Astrocyte of the cerebellum (primary cell): ENCODE measurements around the gene BRD1.

Experiments used
- DNase-seq: peaks from one replicate; pipeline ENCODE4 v3.0.0-alpha.2; 2011; ENCODE audit warnings: low read depth
- H3K4me3 ChIP-seq: 2 replicates; pipeline ENCODE4 v1.5.1; 2011; ENCODE audit warnings: mild to moderate bottlenecking, low read depth, low read length, moderate library complexity
- CTCF ChIP-seq: IDR thresholded peaks from 2 replicates; pipeline ENCODE4 v1.5.1; 2012; ENCODE audit warnings: low read length, low read depth, moderate library complexity, mild to moderate bottlenecking; ENCODE audit errors: missing control alignments
- in situ Hi-C: cut with HindIII; loops from 2 replicates; pipeline ENCODE4 v1.10.0; 2017; ENCODE audit warnings: low sequenced_read_pairs

BRD1 gene

GRCh38 chr22:49756201-49756600, 71.5 kb downstream of the BRD1 start:
- no peak for TF ChIP-seq CTCF
- no peak for DNase-seq
- in situ Hi-C loops, result no loop called here
- H3K4me3 ChIP-seq, result no peak overlapping the region

GRCh38 chr22:49755631-49756001, 72.1 kb downstream of the BRD1 start:
- no peak for TF ChIP-seq CTCF
- in situ Hi-C loops, result no loop called here
- no peak for DNase-seq
- H3K4me3 ChIP-seq, result no peak overlapping the region

- DNase-seq, result no peak
- in situ Hi-C loops, result no loop called here
- TF ChIP-seq CTCF, result no peak
- no peak overlapping the region for H3K4me3 ChIP-seq
Measured at GRCh38 chr22:49754696-49755630, 72.7 kb downstream of the BRD1 start.

GRCh38 chr22:49753961-49754695, 73.5 kb downstream of the BRD1 start:
- no peak for DNase-seq
- no peak for TF ChIP-seq CTCF
- no peak overlapping the region for H3K4me3 ChIP-seq
- in situ Hi-C loops, result no loop called here

- DNase-seq, result no peak
- H3K4me3 ChIP-seq, result no peak overlapping the region
- in situ Hi-C loops, result no loop called here
- TF ChIP-seq CTCF, result no peak
Measured at GRCh38 chr22:49753276-49753890, 74.3 kb downstream of the BRD1 start.

GRCh38 chr22:49752598-49753091, 75.0 kb downstream of the BRD1 start:
- no peak for TF ChIP-seq CTCF
- no peak for DNase-seq
- in situ Hi-C loops, result no loop called here

More at GRCh38 chr22:49752598-49753091, 75.0 kb downstream of the BRD1 start:
- H3K4me3 ChIP-seq, result no peak overlapping the region
